Limb (tissue), 2 donors: ENCODE results near the gene AGBL5.
"Not testable (repeated sequence)": the region's sequence is repeated elsewhere in the genome, so short reads cannot be mapped to it uniquely, and the experiment has no call there.

Source experiments
- DNase-seq, 2 donors: peaks; one replicate each; pipeline ENCODE4 v3.0.0-alpha.2; 2016; ENCODE audit errors: extremely low spot score in 2 of 2

The AGBL5 gene

GRCh38 chr2:27053321-27053720 lies 1.9 kb downstream of the AGBL5 start:
- no peak for DNase-seq

- DNase-seq: no peak
Observed at GRCh38 chr2:27053776-27054175, 2.3 kb downstream of the AGBL5 start.

DNA sequence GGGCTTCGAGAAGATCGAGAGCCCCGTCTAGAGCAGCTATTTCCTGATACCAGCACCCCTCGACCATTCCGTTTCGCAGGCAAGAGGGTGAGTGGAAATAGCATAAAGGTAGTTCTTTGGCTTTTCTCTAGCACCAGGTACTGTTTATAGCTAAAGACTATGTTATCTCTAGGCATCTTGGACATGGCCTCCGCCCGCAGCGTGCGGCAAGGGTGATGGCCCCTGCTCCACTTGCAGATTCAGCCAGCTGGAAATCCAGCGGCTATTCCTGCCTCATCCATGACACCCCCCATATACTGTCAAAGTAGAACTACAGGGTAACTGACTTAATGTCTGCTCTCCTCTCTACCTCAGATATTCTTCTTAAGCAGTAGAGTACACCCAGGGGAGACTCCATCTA lies 3.3 kb downstream of the AGBL5 start:
- DNase-seq: no peak

- no peak for DNase-seq
Observed at GRCh38 chr2:27057184-27057583, 5.7 kb downstream of the AGBL5 start.

GRCh38 chr2:27058210-27058609 lies 6.7 kb downstream of the AGBL5 start:
- DNase-seq: no peak

DNA sequence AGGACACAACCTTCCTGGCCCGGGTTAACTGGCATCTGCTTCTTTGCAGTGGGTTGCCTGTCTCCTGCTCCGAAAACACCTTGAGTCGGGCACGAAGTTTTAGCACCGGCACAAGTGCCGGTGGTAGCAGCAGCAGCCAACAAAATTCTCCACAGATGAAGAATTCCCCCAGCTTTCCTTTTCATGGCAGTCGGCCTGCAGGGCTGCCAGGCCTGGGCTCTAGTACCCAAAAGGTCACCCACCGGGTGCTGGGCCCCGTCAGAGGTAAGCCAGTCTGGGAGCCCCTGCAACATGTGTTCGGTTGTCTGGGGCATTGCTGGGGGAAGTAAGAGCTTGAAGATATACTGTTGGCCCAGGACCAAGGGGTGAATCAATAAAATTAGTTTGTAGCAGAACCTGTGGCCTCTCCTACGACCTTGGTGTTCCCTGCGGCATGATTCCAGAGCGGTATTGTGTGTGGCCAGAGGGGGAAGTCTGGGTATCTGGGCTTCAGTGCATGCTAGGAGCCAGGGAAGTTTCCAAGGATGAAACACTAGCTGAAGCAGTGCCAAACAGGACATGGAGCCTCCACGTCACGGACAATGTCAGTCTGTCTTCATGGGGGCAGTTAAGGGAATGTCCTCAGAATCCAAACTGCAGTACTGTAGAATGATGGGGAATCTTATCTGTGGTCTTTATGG lies 7.8 kb downstream of the AGBL5 start:
- no peak for DNase-seq

GRCh38 chr2:27060323-27060722 lies 8.9 kb downstream of the AGBL5 start:
- no peak for DNase-seq

- DNase-seq: no peak
Observed at GRCh38 chr2:27065128-27065527, 13.7 kb downstream of the AGBL5 start.

GRCh38 chr2:27067385-27067784 lies 15.9 kb downstream of the AGBL5 start:
- DNase-seq: no peak

DNA sequence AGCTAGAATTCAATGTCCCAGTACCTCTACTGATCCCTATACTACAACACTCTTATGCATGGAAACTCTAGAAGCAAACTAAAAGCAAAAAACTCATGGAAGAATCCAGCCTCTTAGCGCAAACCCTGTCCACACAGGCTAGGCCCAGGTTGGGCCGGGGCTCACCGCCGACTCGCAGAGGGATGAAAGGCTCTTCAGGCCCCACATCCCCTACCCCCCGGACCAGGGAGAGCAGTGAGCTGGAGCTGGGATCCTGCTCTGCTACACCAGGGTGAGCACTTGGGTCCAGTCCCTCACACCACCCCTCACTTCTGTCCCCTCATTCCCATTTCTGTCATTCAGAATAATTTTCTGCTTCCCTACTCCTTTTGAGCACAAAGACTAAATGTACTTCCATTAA lies 18.0 kb downstream of the AGBL5 start:
- DNase-seq: no peak

DNA sequence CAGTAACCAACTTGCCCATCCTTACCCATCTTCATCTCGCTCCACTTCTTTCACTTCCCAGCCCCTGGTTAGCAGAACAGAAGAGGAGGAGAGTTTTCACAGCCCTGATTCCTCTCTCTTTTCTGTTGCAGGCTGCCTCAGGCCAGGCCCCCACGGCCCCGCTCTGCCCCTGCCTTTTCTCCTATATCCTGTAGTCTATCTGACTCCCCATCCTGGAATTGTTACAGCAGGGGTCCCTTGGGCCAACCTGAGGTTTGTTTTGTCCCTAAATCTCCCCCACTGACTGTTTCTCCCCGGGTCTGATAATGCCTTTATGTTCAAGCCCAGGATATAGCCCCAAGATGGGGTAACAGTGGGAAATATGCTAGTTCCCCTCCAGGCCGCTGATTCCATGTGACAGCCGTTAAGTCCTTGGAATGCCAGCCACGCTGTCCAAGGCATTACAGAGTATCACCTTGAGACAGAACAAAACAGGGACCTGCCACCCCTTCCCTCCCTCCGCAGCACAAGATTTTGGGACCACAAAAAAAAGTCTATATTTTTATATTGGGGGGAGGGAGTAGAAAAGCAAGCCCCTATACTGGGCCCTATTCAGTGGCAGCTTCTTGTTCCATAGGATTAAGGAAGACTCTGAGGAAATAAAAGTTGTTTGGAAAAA lies 18.6 kb downstream of the AGBL5 start:
- DNase-seq: no peak

GRCh38 chr2:27070653-27071276 lies 19.3 kb downstream of the AGBL5 start:
- no peak for DNase-seq

- peak; percentile 92 to 96 for DNase-seq
Observed at GRCh38 chr2:27071277-27071989, 20.0 kb downstream of the AGBL5 start, which contains the start of gene OST4. OST4 (minus strand) TSS chr2:27071654.

DNA sequence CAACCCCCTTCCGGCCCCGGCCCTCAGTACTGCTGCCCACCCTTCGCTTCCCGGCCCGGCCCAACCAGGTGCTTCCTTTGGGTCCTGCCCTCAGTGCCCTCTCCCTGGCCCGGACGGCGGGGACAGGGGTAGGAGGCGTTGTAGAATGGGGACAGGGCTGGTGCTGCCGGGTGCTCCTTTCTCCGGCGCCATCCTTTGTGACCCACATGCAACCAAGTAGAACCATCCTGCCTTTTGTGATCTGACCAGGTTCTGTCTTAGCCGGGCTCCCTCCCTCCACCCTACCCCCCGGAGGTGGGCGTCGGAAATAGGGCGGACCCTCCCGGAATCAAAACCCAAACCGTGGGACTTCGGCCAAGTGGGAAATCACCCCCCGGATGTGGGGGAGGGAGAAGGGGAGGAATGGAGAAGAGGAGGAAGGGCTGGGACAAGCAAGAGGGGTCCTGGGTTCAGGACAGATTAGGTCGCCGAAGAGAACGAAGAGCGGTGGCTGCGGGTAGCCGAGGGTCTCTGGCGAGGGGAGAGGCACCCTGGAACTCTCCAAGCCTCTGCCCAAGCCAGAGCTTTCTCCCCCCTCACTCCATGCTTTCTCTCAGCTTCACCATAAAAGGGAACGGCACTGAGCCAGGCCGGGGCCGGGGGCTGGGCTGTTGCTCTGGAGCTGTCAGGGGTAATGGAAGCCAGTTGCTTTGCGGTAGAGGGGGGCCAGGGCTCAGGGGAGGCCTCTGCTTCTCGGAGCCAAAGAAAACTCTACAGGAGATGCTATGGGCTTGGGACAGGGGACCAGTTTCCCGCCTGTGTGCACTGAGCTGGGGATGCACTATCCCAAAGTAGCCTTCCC lies 20.7 kb downstream of the AGBL5 start:
- DNase-seq: peak; percentile 80 to 92

DNA sequence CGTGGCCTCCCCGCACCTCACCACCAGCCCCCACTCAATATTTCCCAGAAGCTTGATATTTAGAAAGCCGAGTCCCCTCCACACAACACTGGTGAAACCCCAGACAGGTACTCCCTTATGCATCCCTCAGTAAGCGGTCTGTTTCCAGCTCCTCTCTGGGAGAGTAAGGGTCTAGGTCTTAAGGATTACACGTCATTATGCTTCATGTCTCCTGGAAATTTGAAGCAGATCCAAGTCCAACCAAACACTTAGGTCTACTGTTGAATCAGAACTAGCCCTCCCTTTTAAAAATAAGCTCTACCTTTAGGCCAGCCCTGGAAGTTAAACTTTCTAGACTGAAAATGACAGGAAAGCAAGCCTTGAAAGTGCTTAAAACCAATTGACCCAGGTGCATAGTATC lies 21.5 kb downstream of the AGBL5 start:
- peak in 1 of 2 donors; percentile 51 for DNase-seq

- DNase-seq: no peak
Observed at GRCh38 chr2:27073782-27074181, 22.3 kb downstream of the AGBL5 start.

GRCh38 chr2:27074738-27075565 lies 23.5 kb downstream of the AGBL5 start:
- no peak for DNase-seq

GRCh38 chr2:27075566-27075871 lies 24.1 kb downstream of the AGBL5 start:
- DNase-seq: not testable (repeated sequence)

GRCh38 chr2:27076323-27076722 lies 24.9 kb downstream of the AGBL5 start:
- DNase-seq: no peak

DNA sequence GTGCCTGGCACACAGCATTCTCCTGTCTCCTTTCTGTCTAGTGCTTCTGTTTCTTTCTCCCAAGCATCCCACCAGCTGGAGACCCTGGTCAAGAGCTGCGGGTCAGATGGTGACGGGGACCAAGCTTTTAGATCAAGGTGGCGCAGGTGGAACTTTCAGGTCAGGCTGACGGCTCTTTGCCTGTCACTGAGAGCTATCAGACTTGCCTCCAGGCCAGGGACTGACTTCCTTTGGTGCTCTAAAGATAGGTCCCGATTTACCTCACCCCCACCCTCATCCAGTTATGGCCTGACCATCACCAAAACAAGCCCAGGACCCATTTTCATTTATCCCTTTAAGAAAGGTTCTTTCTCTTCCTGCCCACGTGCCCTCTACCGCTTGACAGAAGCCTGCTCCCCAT lies 25.8 kb downstream of the AGBL5 start:
- no peak for DNase-seq
